ENCODE measurements around the gene UBQLN1. TPM values are rescaled to one million over a fixed set of nuclear protein-coding genes. Genes with fewer than 3 reads are reported as not detected.

UBQLN1 gene
- polyA plus RNA-seq (2013, experiment 1 of 2): 92.4 TPM
- 94.3 TPM for polyA plus RNA-seq (2013, experiment 2 of 2)

DNA sequence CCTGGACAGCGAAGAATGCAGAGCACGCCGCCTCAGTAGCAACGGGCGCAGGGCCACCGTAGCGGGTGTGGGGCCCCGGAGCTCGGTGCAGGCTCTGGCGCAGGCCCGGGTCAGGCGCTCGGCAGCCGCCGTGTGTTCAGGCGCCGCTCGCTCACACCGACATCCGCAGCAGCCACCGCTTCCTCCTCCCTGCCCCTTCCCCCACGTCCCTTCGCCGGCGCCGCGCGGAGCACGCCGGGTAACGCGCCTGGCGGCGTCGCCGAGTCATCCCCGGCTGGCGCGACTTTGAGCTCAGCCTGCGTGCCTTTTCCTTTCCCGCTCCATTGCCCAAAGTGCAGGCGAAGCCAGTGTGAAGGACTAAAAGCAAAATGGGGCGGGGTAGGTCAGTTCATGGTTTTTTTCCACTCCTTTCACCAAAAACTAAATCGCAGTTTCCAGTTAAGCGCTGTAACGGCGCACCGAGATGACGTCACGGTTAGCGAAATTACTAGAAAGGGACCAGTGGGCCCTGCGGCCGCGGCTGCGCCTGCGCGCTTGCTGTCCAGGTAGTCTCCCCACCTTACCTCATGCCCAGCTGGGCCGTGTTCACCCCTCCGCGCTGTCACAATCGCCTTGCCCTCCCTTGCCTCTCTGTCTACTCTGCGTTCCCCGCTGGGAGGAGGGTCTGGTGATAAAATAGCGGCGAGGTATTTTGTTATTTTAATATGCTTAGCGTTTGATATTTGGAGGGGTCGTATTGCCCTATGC is at the start of gene UBQLN1:
TSS of gene UBQLN1 (minus strand) at position 191 of the 747 bp plus-strand sequence. CDS start 279 bp downstream, outside the sequence.
- peak within 1 kb of the TSS; percentile 77 for H3K18ac ChIP-seq (ENCODE audit: low read length)
- DNase-seq: peak; percentile 96
- H2BK120ac ChIP-seq (ENCODE audit: low read depth, low read length): peak within 1 kb of the TSS; percentile 46
- H3K4me2 ChIP-seq (ENCODE audit: low read length): peak within 1 kb of the TSS; percentile 84
- no peak within 1 kb of the TSS for H2BK15ac ChIP-seq (replicated peaks; ENCODE audit: low read depth)
- peak within 1 kb of the TSS; percentile 99 for H3K9ac ChIP-seq (ENCODE audit: low read length)
- no peaks in the 10 kb centered on the region for H3K36me3 ChIP-seq (ENCODE audit: control insufficient read depth, insufficient read depth, low read length)
- H3K4me3 ChIP-seq (ENCODE audit: low read length): peak within 1 kb of the TSS; percentile 95
- H3K23ac ChIP-seq (ENCODE audit: low read length): peak within 1 kb of the TSS; percentile 80
- H3K79me1 ChIP-seq (ENCODE audit: low read length): no peaks in the 10 kb centered on the region
- peak within 1 kb of the TSS; percentile 90 for H3K4ac ChIP-seq (ENCODE audit: low read depth, low read length)
- no peaks in the 10 kb centered on the region for H3K27me3 ChIP-seq (ENCODE audit: insufficient read depth, low read length, poor library complexity)
- peak within 1 kb of the TSS; percentile 97 for H3K27ac ChIP-seq (ENCODE audit: low read depth, low read length)
- H3K4me1 ChIP-seq (ENCODE audit: control insufficient read depth, low read depth, low read length): no peaks in the 10 kb centered on the region
- H4K5ac ChIP-seq (ENCODE audit: low read length): peak within 1 kb of the TSS; percentile 88
- peak within 1 kb of the TSS; percentile 100 for H3K56ac ChIP-seq (ENCODE audit: low read length)
- no peak within 1 kb of the TSS for H2AK5ac ChIP-seq (ENCODE audit: low read length)
- no CpG with 5 or more reads among the region's 67 CpGs for WGBS (ENCODE audit: extremely low coverage, insufficient coverage, low lambda C conversion rate)
- peak within 1 kb of the TSS; percentile 95 for H2BK5ac ChIP-seq (ENCODE audit: low read length)
- H3K79me2 ChIP-seq (ENCODE audit: control insufficient read depth, insufficient read depth, low read length): peaks cover 44% of the 10 kb centered on the region
- no peak within 1 kb of the TSS for H4K8ac ChIP-seq (ENCODE audit: low read depth, low read length)

DNA sequence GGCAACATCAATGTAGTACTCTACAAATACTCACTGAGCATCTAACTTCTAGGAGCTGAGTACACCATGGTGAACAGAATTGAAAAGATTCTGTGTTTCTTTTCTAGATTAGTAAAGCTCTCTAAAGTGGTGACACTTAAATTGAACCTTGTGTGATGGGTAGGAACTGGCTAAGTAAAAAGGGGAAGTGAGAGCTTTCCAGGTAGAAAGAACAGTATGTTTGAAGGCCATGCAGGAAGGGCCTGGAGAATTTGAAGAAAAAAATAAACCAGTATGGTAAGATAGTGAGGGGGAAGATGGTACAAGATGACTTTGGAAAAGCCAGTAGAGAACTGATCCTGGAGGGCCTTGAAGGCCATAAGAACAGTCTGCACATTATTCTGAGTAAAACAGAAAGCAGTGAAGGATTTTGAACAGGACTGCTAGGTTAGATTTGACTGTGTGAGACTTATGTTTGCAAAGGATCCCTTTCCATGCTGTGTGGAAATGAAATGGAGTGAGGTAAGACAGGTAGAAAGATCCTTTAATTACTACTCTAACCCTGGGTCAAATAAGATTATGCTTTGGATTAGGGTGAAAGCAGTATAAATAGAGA is 46.7 kb upstream of the UBQLN1 start:
- Histone ChIP-seq H3K9ac (ENCODE audit: low read length) (no peak overlapping the region), H3K4me2 (ENCODE audit: low read length) (no peak overlapping the region), H3K23ac (ENCODE audit: low read length) (no peak overlapping the region), H3K27me3 (ENCODE audit: insufficient read depth, low read length, poor library complexity) (no peaks in the 10 kb centered on the region), H3K56ac (ENCODE audit: low read length) (no peak overlapping the region), H2BK15ac (replicated peaks; ENCODE audit: low read depth) (no peak overlapping the region), H3K36me3 (ENCODE audit: control insufficient read depth, insufficient read depth, low read length) (no peaks in the 10 kb centered on the region), H2BK120ac (ENCODE audit: low read depth, low read length) (no peak overlapping the region), H3K18ac (ENCODE audit: low read length) (no peak overlapping the region), H4K8ac (ENCODE audit: low read depth, low read length) (no peak overlapping the region), H3K4me1 (ENCODE audit: control insufficient read depth, low read depth, low read length) (no peaks in the 10 kb centered on the region), H3K4me3 (ENCODE audit: low read length) (no peak overlapping the region), H3K79me1 (ENCODE audit: low read length) (no peaks in the 10 kb centered on the region), H3K27ac (ENCODE audit: low read depth, low read length) (no peak overlapping the region), H2AK5ac (ENCODE audit: low read length) (no peak overlapping the region), H2BK5ac (ENCODE audit: low read length) (no peak overlapping the region), H4K5ac (ENCODE audit: low read length) (no peak overlapping the region), H3K4ac (ENCODE audit: low read depth, low read length) (no peak overlapping the region), H3K79me2 (ENCODE audit: control insufficient read depth, insufficient read depth, low read length) (no peaks in the 10 kb centered on the region)
- no peak for DNase-seq

DNA sequence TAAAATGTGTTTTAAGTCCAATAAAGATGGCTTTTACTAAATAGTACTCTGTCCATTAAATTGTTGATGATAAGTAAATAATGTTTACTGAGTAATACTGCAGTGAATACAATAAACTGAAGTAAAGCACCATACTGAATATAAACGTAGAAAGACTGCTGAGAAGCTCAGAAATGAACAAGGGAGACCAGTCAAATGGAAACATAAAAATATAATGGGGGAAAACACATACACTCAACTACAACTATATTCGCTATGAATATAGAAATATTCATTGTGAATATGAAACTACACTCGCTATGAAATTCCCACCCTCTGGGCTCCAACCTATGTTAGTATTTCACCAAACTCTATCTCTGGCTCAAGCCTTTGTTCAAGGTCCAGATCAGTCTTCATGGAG is 41.9 kb upstream of the UBQLN1 start:
- Histone ChIP-seq H4K8ac (ENCODE audit: low read depth, low read length) (no peak overlapping the region), H4K5ac (ENCODE audit: low read length) (no peak overlapping the region), H2BK5ac (ENCODE audit: low read length) (no peak overlapping the region), H3K4me2 (ENCODE audit: low read length) (no peak overlapping the region), H3K56ac (ENCODE audit: low read length) (no peak overlapping the region), H3K27ac (ENCODE audit: low read depth, low read length) (no peak overlapping the region), H3K18ac (ENCODE audit: low read length) (no peak overlapping the region), H3K79me2 (ENCODE audit: control insufficient read depth, insufficient read depth, low read length) (no peaks in the 10 kb centered on the region), H3K4me3 (ENCODE audit: low read length) (no peak overlapping the region), H3K27me3 (ENCODE audit: insufficient read depth, low read length, poor library complexity) (no peaks in the 10 kb centered on the region), H2AK5ac (ENCODE audit: low read length) (no peak overlapping the region), H3K36me3 (ENCODE audit: control insufficient read depth, insufficient read depth, low read length) (no peaks in the 10 kb centered on the region), H3K79me1 (ENCODE audit: low read length) (no peaks in the 10 kb centered on the region), H2BK15ac (replicated peaks; ENCODE audit: low read depth) (no peak overlapping the region), H3K4me1 (ENCODE audit: control insufficient read depth, low read depth, low read length) (no peaks in the 10 kb centered on the region), H3K4ac (ENCODE audit: low read depth, low read length) (no peak overlapping the region), H3K23ac (ENCODE audit: low read length) (no peak overlapping the region), H3K9ac (ENCODE audit: low read length) (no peak overlapping the region), H2BK120ac (ENCODE audit: low read depth, low read length) (no peak overlapping the region)
- no peak for DNase-seq
- no CpG with 5 or more reads among the region's 3 CpGs for WGBS (ENCODE audit: extremely low coverage, insufficient coverage, low lambda C conversion rate)

DNA sequence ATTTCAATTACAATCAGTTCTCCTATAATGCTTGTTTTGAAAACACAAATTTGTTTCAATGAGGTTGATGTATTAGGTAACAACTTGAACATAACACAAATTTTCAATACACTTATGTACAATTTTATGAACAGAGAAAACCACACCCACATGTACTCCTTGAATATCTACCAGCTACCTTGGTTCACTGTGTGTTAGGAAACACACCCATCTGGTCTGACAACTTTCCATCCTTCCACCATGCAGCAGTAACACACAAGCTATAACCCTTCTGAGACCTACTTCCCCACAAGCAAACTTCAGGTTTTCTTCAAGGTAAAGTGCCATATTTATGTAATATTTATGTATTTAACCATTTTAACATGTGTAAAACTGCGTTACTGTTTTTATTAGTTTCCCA is 36.4 kb upstream of the UBQLN1 start:
- H3K4ac ChIP-seq (ENCODE audit: low read depth, low read length): no peak overlapping the region
- no CpG with 5 or more reads among the region's 1 CpG for WGBS (ENCODE audit: extremely low coverage, insufficient coverage, low lambda C conversion rate)
- H2AK5ac ChIP-seq (ENCODE audit: low read length): no peak overlapping the region
- no peak overlapping the region for H3K56ac ChIP-seq (ENCODE audit: low read length)
- H3K27me3 ChIP-seq (ENCODE audit: insufficient read depth, low read length, poor library complexity): no peaks in the 10 kb centered on the region
- no peak overlapping the region for H2BK15ac ChIP-seq (replicated peaks; ENCODE audit: low read depth)
- no peak for DNase-seq
- H3K27ac ChIP-seq (ENCODE audit: low read depth, low read length): no peak overlapping the region
- no peak overlapping the region for H3K4me3 ChIP-seq (ENCODE audit: low read length)
- H3K4me1 ChIP-seq (ENCODE audit: control insufficient read depth, low read depth, low read length): no peaks in the 10 kb centered on the region
- no peak overlapping the region for H4K5ac ChIP-seq (ENCODE audit: low read length)
- no peaks in the 10 kb centered on the region for H3K79me1 ChIP-seq (ENCODE audit: low read length)
- no peak overlapping the region for H2BK5ac ChIP-seq (ENCODE audit: low read length)
- no peak overlapping the region for H2BK120ac ChIP-seq (ENCODE audit: low read depth, low read length)
- no peaks in the 10 kb centered on the region for H3K36me3 ChIP-seq (ENCODE audit: control insufficient read depth, insufficient read depth, low read length)
- H3K23ac ChIP-seq (ENCODE audit: low read length): no peak overlapping the region
- no peak overlapping the region for H3K4me2 ChIP-seq (ENCODE audit: low read length)
- H4K8ac ChIP-seq (ENCODE audit: low read depth, low read length): no peak overlapping the region
- H3K18ac ChIP-seq (ENCODE audit: low read length): no peak overlapping the region
- no peak overlapping the region for H3K9ac ChIP-seq (ENCODE audit: low read length)
- no peaks in the 10 kb centered on the region for H3K79me2 ChIP-seq (ENCODE audit: control insufficient read depth, insufficient read depth, low read length)

DNA sequence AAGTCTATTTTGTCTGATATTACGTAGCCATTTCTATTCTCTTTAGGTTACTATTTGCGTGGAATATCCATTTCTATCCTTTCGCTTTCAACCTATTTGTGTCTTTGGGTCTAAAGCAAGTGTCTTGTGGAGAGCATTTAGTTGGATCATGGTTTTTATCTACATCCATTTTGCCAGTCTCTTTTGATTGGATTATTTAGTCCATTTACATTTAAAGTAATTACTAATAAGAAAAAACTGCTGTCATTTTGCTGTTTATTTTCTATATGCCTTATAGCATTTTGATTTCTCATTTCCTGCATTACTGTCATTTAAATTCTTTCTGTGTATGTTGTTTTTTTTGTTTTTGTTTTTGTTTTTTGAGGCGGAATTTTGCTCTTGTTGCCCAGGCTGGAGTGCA is 26.0 kb upstream of the UBQLN1 start:
- no peak overlapping the region for H2AK5ac ChIP-seq (ENCODE audit: low read length)
- H4K5ac ChIP-seq (ENCODE audit: low read length): no peak overlapping the region
- no peak overlapping the region for H3K27ac ChIP-seq (ENCODE audit: low read depth, low read length)
- no peak overlapping the region for H3K56ac ChIP-seq (ENCODE audit: low read length)
- no peak overlapping the region for H4K8ac ChIP-seq (ENCODE audit: low read depth, low read length)
- no peak overlapping the region for H3K4me2 ChIP-seq (ENCODE audit: low read length)
- no peaks in the 10 kb centered on the region for H3K79me1 ChIP-seq (ENCODE audit: low read length)
- H2BK120ac ChIP-seq (ENCODE audit: low read depth, low read length): no peak overlapping the region
- H3K4me1 ChIP-seq (ENCODE audit: control insufficient read depth, low read depth, low read length): no peaks in the 10 kb centered on the region
- H3K4ac ChIP-seq (ENCODE audit: low read depth, low read length): no peak overlapping the region
- no peak overlapping the region for H3K4me3 ChIP-seq (ENCODE audit: low read length)
- DNase-seq: no peak
- H3K27me3 ChIP-seq (ENCODE audit: insufficient read depth, low read length, poor library complexity): no peaks in the 10 kb centered on the region
- H3K23ac ChIP-seq (ENCODE audit: low read length): no peak overlapping the region
- WGBS (ENCODE audit: extremely low coverage, insufficient coverage, low lambda C conversion rate): no CpG with 5 or more reads among the region's 4 CpGs
- H2BK5ac ChIP-seq (ENCODE audit: low read length): no peak overlapping the region
- H3K79me2 ChIP-seq (ENCODE audit: control insufficient read depth, insufficient read depth, low read length): no peaks in the 10 kb centered on the region
- H3K9ac ChIP-seq (ENCODE audit: low read length): no peak overlapping the region
- H2BK15ac ChIP-seq (replicated peaks; ENCODE audit: low read depth): no peak overlapping the region
- H3K18ac ChIP-seq (ENCODE audit: low read length): no peak overlapping the region
- no peaks in the 10 kb centered on the region for H3K36me3 ChIP-seq (ENCODE audit: control insufficient read depth, insufficient read depth, low read length)

All from mesendoderm (in vitro differentiated cells).